ENCODE results near the gene MAMLD1. TPM values are rescaled to one million over a fixed set of nuclear protein-coding genes. Genes with fewer than 3 reads are reported as not detected.

MAMLD1 gene
- total RNA-seq, 1 donor from 2014 or later, result 2.8 TPM

GRCh38 chrX:150370589-150371312, 7.6 kb downstream of the MAMLD1 start:
- no peaks in the 10 kb centered on the region for H3K4me1 Mint-ChIP-seq (ENCODE audit: unreplicated experiment)
- TF ChIP-seq CTCF (IDR thresholded peaks at IDR 0.05; ENCODE audit: unreplicated experiment), result no peak
- H3K36me3 Mint-ChIP-seq (ENCODE audit: low read depth, unreplicated experiment), result no peaks in the 10 kb centered on the region
- DNase-seq (ENCODE audit: low spot score), result no peak
- no peak overlapping the region for H3K27ac Mint-ChIP-seq (ENCODE audit: unreplicated experiment)
- no peaks in the 10 kb centered on the region for H3K27me3 Mint-ChIP-seq (ENCODE audit: unreplicated experiment)
- no peak overlapping the region for H3K4me3 Mint-ChIP-seq (ENCODE audit: unreplicated experiment)
- H3K9me3 Mint-ChIP-seq (ENCODE audit: unreplicated experiment), result no peaks in the 10 kb centered on the region

GRCh38 chrX:150371877-150372276, 8.8 kb downstream of the MAMLD1 start:
- no peak overlapping the region for H3K4me3 Mint-ChIP-seq (ENCODE audit: unreplicated experiment)
- no peaks in the 10 kb centered on the region for H3K27me3 Mint-ChIP-seq (ENCODE audit: unreplicated experiment)
- no peak overlapping the region for H3K27ac Mint-ChIP-seq (ENCODE audit: unreplicated experiment)
- H3K9me3 Mint-ChIP-seq (ENCODE audit: unreplicated experiment), result no peaks in the 10 kb centered on the region
- no peak for DNase-seq (ENCODE audit: low spot score)
- no peaks in the 10 kb centered on the region for H3K36me3 Mint-ChIP-seq (ENCODE audit: low read depth, unreplicated experiment)
- no peaks in the 10 kb centered on the region for H3K4me1 Mint-ChIP-seq (ENCODE audit: unreplicated experiment)
- TF ChIP-seq CTCF (IDR thresholded peaks at IDR 0.05; ENCODE audit: unreplicated experiment), result no peak

- Mint-ChIP-seq H3K27me3 (ENCODE audit: unreplicated experiment) (no peaks in the 10 kb centered on the region), H3K4me1 (ENCODE audit: unreplicated experiment) (no peaks in the 10 kb centered on the region), H3K36me3 (ENCODE audit: low read depth, unreplicated experiment) (no peaks in the 10 kb centered on the region), H3K27ac (ENCODE audit: unreplicated experiment) (no peak overlapping the region), H3K9me3 (ENCODE audit: unreplicated experiment) (no peaks in the 10 kb centered on the region), H3K4me3 (ENCODE audit: unreplicated experiment) (no peak overlapping the region)
- no peak for TF ChIP-seq CTCF (IDR thresholded peaks at IDR 0.05; ENCODE audit: unreplicated experiment)
- DNase-seq (ENCODE audit: low spot score), result no peak
Measured at GRCh38 chrX:150372280-150372679, 9.2 kb downstream of the MAMLD1 start.

GRCh38 chrX:150372756-150373155, 9.6 kb downstream of the MAMLD1 start:
- no peaks in the 10 kb centered on the region for H3K4me1 Mint-ChIP-seq (ENCODE audit: unreplicated experiment)
- no peaks in the 10 kb centered on the region for H3K27me3 Mint-ChIP-seq (ENCODE audit: unreplicated experiment)
- no peak for DNase-seq (ENCODE audit: low spot score)
- no peak overlapping the region for H3K4me3 Mint-ChIP-seq (ENCODE audit: unreplicated experiment)
- H3K36me3 Mint-ChIP-seq (ENCODE audit: low read depth, unreplicated experiment), result no peaks in the 10 kb centered on the region
- no peak for TF ChIP-seq CTCF (IDR thresholded peaks at IDR 0.05; ENCODE audit: unreplicated experiment)
- no peaks in the 10 kb centered on the region for H3K9me3 Mint-ChIP-seq (ENCODE audit: unreplicated experiment)
- H3K27ac Mint-ChIP-seq (ENCODE audit: unreplicated experiment), result no peak overlapping the region

- no peak for DNase-seq (ENCODE audit: low spot score)
- H3K27me3 Mint-ChIP-seq (ENCODE audit: unreplicated experiment), result no peaks in the 10 kb centered on the region
- no peak overlapping the region for H3K27ac Mint-ChIP-seq (ENCODE audit: unreplicated experiment)
- no peaks in the 10 kb centered on the region for H3K9me3 Mint-ChIP-seq (ENCODE audit: unreplicated experiment)
- TF ChIP-seq CTCF (IDR thresholded peaks at IDR 0.05; ENCODE audit: unreplicated experiment), result no peak
- no peaks in the 10 kb centered on the region for H3K36me3 Mint-ChIP-seq (ENCODE audit: low read depth, unreplicated experiment)
- H3K4me3 Mint-ChIP-seq (ENCODE audit: unreplicated experiment), result no peak overlapping the region
- H3K4me1 Mint-ChIP-seq (ENCODE audit: unreplicated experiment), result peaks cover 2% of the 10 kb centered on the region
Measured at GRCh38 chrX:150375243-150375770, 12.2 kb downstream of the MAMLD1 start.

Measured in endothelial cell (in vitro differentiated cells).